Activated CD4-positive, alpha-beta T cell treated with anti-CD3 and anti-CD28 coated beads, Interleukin-2, amount 50 U/mL, for 1 hour (primary cell): ENCODE data around the gene PISD.
A peak's percentile ranks its signal among the peaks of the same experiment; 100 is the strongest.

Source experiments
- DNase-seq: peaks from one replicate; pipeline ENCODE4 v3.0.0-alpha.2; 2020

The PISD gene

DNA sequence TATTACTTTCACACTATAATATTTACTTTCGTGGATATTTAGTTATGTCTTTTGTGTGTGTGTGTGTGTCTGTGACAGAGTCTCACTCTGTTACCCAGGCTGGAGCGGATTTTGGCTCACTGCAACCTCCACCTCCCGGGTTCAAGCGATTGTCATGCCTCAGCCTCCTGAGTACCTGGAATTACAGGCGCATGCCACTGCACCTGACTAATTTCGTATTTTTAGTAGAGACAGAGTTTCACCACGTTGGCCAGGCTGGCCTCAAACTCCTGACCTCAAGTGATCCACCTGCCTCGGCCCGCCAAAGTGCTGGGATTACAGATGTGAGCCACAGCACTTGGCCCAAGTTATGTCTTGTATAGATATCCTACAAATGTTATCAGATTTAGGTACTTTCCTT is 9.9 kb downstream of the PISD start:
- no peak for DNase-seq

DNA sequence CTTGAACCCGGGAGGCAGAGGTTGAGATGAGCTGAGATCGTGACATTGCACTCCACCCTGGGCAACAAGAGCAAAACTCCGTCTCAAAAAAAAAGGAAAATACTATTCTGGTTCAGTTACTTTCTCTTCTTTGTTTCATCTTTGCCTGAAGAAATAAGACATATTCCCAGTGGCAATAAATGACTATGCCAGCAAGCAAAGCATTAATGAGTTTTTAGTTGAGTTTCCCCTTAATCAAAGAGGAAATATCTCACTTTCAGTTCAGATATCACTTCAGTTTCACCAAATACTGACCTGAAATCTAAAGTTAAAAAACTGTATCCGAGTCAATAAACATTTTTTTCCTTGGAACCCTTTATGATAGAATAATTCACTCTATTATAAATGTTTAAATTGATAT is 10.4 kb downstream of the PISD start:
- DNase-seq: no peak

DNA sequence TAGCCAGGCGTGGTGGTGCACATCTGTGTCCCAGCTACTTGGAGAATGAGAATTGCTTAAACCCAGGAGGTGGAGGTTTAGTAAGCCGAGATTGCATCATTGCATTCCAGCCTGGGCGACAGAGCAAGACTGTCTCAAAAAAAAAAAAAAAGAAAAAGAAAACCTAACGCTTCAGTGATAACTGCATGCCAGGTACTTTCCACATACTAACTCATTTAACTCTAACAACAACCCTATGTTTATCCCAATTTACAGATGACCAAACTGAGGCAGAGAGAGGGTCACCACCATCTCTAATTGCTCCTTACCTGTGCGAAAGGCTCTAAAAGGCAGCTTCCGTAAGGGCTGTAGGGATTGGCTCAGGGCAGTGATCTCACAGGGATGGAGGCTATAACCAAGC is 11.6 kb downstream of the PISD start:
- DNase-seq: no peak

DNA sequence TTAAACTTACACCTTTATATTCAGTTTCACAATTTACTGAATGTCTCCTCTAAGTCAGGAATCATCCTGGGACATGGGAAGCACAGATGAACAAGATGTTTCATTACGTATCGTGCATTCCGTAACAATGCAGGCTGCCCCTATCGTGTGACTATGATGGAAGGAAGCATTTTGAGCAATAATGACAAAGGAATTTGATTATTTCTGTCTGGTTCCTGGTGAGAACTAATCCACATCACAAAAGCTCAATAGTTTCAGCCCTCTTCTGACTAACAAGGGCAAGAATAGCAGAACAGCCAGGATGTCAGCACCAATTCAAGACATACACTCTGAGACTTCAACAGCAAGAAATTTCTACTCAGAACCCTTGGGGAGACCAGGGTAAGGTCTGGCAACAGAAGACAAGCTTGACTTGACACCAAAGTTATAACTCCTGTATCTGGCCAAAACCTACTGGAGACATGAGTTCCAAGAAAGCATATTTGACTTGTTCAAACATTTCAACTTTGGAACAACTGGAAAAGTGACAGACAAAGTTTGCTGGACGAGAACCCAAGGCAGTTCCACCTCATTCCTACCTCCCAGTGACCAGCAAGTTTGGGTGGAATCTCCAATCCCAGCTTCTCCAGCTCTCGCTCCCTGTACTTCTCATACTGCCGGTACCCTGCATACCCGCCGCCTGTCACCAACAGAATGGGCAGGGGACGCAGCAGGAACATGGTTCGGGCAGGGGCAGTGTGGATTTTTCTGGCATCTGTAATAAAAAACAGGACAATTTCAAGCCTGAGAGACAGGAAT is 14.3 kb downstream of the PISD start:
- DNase-seq: no peak

DNA sequence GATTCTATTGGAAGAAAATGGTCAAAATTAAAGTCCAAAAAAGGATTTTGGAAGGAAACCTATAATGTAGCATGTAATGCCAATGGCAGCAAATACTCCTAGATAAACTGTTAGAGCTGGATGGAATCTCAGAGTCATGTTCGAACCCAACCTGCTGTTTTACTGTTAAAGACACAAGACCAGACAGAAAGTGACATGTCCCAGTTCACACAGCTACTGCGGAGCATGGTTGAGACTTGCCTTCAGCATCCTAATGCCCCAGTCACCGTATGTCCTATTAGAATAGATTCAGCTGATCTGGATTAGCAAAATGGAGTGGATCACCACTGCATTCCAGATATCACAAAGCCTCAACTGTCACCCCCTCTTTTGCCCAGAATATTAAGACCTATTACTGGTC is 14.9 kb downstream of the PISD start:
- DNase-seq: no peak

DNA sequence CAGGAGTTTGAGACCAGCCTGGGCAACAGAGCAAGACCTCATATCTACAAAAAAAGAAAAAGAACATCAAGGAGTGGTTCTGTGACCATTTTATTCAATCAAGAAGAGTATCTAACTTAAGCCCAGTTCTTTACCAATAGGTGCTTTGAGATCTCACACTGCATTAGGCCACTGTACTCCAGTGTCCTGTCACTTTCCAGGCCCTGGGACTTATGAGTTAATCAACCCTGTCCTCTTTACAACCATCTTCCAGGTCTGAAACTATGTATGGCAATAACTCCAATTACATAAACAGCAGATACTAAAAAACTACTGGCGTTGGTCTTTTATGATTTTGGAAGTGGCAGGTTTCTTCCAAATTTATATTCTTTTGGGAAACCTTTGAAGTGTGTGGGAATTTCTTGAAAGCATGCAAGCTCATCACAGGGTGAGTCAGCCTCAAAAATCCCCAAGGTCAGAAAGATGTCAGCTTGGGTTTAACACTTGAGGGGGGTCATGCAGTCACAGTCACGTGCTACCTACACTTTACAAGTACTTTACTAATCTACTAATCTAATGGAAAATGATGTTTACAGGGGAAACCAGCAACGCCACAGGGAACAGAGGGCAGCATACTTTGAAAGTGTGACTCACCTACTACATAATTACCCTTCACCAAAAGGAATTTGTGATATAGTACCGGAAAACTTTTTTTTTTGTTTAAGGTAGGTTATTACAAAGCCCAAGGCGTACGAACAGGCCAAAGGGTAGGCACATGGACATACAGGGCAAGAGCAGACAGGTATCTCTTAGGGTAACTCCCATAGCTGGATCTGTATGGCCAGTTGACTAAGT is 15.6 kb downstream of the PISD start:
- DNase-seq: no peak

DNA sequence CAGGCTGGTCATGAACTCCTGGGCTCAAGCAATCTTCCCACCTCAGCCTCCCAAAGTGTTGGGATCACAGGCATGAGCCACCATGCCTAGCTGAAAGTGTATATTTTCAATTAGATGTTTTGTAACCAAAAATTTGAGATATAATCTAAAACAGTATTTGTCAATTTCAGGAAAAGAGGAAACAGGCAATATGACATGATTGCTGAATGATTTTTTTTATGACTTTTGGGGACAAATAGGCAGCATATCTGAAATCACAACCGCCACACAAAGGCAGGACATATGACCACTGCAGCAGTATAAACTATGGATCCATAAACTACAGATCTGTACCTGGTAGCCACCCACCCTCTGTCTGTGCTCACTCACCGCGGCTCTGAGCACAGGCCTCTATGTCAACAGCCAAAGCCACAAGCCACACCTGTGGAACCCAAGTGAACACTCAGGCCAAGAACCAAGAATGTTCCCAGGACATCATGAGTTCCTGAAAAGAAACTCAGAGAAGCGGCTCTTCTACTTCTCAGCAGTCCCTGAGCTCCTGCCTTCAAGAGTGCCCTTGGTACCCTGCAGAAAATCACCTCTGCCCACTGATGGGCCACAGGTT is 22.5 kb downstream of the PISD start:
- no peak for DNase-seq

DNA sequence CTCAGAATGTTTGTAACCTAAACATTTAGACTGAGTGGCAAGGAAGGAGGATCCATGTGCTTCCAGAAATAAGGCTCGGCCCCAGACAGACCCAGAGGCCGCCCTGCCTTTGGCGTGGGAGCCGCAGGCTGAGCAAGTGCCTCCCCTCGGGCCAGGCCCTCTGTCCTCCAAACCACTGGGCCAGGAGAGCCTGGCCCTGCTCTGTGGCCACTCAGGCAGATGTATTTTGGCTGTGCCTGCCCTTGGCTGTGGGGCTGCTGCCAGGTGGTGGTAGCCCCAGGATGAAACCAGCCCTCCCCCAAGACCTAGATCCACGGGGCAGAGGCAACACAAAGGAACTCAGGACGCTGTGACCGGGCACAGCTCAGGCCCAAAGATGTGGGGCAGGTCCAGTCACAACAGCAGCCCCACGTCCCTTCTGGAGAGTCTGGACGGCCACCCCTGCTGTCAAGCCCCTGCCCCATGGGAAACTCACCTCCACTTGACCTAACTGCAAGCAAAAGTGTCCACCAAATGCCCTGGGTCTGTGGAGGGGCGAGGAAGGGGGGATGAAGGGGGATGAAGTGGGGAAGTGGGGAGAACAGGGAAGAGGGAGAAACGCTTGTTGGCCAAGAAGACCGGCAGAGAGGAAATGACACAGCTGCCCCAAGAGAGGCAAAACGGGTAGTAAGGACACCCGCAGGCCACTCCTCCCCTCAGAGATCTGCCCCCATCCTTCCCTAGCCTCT is 24.0 kb downstream of the PISD start:
- no peak for DNase-seq

DNA sequence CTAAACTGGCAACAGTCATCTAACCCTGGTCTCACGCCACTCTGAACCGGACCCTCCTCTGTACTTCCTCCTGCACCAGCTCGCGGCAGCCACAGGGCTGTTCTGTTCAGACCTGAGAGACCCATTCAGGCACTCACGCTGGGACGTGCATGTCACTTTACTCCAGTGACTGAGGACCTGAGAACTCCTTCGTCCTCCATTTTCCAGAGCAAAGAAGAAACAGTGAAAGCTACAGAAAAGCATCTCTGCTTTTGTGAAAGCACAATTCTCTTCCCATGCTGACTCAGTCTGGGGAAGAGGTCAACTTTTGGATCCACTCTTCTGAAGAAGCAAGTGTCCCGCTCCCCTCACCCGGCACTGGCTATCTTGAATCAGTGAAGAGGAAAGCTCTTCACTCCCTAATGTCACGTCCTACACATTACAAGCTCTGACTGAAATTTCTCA is 24.5 kb downstream of the PISD start:
- DNase-seq: no peak

DNA sequence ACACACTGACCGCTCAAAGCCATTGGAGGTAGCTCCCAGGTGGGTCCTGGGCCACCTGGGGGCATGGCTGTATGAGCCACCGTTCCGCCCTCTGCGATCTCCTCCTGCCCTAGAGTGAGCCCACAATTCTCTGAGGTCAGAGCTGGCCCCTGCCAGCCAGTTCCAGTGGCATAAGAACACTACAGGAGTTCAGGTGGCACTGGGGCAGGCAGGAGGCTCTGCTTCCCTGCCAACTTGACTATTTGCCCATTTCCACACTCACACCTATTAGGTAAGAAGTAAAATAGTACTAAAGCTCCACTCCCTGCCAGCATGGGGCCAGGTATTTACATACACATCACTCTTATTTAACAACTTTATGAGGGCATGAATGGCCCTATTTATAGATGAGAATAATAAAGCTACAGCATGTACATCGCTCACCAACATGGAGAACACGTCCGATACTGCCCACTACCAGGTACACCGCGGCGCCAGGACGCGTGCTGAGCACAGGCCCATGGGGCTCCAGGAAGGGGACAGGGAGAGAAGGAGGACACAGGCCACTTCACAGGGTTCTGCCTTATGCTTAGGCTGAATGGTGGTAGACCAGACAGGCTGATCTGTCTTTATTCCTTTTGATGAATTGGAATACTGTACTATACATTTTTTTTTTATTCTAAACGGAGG is 26.2 kb downstream of the PISD start:
- no peak for DNase-seq

DNA sequence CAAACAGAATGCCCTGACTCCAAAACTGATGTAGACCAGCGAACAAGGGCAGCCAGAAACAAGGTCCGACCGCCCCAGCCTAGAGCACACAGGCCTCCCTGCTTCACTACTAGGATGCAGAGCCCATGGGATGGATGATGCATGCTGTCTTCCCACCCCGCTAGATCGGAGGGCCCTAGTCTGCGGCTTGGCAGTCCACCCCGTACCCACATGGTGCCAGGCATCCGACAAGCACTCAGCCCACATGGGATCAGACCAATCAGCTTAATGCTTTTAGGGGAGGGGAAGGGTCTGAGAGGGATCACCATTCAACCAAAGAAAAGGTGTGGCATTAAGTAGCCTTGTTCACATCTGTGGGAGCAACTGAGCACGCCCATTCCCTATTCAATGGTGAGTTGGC is 30.6 kb downstream of the PISD start:
- no peak for DNase-seq

DNA sequence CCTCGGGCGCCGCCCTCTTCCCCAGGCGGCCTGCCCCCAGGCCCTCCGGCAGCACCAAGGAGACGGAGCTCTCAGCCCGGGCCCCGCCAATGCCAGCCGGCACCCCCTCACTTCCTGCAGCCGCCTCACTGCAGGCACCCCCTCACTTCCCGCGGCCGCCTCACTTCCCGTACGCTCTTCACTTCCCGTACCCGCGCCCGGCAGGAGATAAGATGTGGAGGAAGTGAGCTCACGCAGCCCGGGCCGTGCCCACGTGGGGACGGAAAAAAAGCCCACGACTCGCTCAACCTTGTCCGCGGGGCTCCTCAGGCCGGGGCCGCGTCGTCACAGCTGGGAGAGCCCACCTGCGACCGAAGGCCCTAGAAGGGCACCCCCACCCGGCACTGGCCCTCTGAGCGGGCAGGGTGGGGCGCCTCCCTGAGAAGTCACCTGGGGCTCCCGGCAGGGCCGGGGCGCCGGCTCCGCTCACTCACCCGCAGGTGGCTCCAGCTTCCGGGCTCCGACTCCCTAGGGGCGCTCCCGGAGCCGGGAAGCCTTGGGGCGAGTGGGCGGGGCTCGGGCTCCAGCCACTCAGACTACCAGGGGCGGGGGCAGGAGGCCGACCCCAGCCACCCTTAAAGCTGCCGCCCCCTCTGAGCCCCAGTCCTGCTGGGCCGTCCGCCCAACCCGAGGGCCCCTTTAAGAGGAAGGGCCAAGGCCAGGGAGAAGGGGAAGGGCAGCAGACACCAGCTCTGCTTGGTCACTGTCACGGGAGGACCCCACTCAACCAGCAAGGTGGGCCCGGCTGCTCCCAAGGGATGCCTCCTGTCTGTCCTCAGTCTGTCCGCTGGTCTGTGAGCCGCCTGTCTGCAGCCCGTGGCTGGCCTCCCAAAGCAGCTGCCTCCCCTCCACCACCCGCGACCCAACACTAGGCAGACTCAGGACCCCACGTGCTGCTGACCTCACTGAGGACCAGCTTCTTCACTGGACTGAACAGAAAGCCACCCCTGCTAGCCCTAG is 31.4 kb downstream of the PISD start:
- peak; percentile 81 for DNase-seq

DNA sequence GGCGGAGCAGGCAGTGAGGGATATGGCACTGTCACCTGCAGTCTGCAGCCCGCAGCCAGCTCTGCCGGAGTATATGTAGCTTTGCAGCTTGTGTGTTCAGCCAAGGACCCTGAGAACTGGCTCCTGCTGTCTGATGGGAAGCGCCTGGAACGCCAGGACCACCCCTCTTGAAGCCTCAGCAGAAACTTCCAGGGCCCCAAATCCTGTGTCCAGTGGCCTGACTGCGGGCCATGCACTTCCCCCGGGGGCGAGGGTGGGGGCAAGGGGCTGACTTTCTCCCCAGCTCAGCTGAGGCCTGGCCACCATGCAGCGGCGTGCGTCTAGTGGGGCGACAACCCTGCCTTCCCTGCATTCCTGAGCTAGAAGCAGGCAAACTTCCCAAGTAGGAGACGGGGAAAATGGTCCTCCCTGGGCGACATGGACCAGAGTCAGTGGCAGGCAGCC is 32.3 kb downstream of the PISD start:
- no peak for DNase-seq

DNA sequence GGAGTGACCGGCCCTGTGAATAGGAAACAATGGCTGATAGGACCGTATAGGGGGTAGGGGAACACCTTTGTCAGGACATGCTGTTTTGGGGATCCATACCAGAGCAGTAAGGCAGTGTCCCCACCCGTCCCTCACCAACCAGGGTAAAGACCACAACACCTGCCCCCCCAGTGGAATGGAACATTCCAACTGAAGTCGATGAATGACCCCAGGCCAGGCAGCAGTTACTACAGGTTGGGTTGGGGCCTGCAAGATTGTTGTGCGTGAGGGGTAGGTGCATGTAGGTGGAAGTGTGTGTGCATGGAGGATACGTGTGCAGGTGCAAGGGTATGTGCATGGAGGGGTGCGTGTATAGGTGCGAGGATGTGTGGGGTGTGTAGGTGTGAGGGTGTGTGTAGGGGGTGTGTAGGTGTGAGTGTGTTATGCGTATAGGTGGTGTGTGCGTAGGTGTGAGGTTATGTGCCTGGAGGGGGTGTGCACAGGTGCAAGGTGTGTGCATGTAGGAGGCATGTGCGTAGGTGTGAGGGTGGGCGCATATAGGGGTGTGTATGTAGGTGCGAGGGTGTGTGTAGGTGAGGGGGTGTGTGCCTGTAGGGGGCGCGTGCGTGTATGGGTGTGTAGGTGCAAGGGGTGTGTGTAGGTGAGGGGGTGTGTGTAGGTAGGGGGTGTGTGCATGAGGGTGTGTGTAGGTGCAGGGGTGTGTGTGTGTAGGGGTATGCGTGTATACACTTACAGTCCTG is 32.9 kb downstream of the PISD start:
- DNase-seq: peak; percentile 23

DNA sequence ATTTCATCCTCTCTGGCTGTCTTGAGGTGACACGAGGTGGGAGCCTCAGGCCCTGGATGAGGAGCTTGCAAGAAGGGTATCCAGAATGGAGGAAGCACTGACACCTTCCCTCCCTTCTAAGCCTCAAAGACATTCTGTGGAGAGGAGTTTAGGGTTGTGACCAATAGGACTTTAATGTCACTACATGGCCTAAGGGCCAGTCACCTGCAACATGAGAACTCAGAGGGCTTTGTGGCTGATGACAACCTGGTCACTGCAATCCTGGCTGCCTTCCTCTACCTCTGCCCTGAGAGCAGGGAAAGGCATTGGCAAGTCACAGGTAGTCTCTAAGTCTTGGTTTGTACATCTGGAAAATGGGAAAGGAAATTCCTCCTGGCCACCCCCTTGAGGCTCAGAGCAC is 33.7 kb downstream of the PISD start:
- no peak for DNase-seq

DNA sequence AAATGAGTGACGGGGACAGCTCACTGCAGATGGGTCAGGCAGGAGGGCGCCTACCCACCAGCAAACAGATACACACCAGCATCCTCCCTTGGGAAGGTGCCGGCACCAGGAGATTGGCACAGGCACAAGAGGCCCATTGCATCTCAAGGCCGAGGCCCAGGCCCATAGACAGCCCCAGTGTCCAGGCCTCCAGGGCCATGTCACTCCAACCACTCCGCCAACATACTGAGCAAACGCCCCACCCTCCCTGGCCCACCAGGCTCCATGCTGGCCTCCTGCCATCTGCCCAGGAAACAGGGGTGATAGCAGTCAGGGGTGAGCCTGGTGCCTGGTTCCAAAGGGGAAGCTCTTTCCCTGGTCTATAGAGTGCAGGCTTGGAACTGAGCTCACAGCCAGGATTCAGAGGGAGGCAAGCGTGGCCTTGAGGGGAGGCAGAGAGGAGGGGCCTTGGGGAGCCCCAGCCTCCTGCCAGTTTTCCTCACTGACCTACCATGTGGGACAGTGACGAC is 34.7 kb downstream of the PISD start:
- no peak for DNase-seq

DNA sequence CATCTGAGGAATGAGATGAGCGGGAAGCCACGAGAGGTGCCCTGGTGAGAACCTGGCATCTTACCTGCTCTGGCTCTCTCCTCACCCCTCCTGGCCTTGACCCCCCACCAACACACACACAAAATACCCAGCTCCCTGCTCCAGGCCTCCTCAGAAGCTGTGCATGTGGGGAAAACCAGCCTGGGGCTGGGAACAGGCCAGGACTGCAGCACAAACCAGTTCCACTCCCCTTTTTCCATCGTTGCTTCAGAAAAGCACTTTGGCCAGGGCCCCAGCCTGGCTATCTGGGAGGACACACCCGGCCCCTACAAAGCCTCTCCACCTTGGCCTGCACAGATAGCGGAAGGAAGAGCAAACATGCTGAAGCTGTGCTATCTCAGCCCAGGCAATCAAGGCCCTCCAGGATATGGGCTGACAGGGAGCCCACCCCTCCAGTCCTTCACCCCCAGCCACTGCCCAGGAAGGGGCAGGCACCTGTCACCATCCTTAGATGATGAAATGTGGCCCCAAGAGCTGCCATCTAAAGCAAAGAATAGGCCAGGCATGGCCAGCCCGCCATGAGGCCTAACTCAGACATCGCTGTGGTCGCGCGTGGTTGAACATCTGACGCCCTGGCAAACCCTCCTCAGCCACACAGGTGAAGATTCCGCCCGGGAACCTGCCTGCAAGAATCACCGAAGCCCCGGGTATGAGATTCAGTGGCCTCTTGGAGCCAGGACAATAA is 35.4 kb downstream of the PISD start:
- DNase-seq: no peak

DNA sequence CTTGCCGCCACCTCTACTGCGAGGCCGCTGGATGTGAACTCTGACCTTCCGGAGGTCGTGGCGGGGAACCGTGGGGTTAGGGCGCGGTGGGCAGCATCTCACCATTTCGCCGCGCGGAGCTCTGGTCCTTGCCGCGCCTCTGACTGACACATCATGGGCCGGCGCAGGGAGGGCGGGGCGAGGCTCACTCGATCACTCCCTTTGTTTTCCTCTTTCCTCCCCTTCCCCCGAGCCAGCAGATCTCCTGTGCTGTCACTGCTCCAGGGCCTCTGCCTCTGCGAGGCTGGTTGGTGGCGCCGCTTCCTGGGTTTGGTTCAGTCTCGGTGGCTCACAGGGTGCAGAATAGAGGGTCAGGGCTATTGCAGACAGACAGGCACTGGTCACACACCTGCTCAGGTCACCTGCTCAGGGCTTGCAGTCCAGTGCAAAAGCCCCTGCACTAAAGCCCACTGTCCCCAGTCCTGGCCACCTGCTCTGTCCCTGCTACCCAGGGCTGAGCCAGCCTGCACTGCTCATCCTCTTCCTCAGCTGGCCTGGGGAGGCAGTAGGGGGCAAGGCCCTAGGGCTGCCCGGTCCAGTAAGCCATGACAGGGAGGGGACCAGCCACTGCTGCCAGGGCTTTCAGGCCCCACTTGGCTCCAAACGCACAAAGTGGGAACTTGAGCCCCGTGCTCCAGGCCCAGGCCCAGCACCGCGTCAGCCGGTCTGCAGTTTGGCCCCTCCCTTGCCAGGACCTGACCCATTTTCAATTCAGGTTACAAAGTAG is 36.2 kb downstream of the PISD start:
- no peak for DNase-seq

DNA sequence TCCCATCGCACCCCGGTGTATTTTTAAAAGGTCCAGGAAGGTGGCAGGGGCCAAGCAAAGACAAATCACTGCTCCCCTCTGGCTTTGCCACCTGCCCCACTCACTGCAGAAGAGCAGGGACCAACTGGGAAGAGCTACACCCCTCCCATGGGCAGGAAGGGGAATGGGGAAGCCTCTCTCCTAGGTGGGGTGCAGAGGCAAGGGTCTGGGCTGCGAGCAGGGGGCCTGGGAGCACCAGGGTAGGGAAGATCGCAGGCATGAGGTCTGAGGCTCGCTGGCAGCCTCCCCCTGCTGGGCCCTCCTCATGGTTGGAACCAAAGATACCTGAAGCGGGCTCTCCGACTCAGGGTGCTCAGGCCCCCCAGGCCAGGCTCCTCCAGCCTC is 36.8 kb downstream of the PISD start:
- no peak for DNase-seq
